Islet precursor cell (in vitro differentiated cells): Measurements from ENCODE around the gene GABRB1.
"Not testable (repeated sequence)": the region's sequence is repeated elsewhere in the genome, so short reads cannot be mapped to it uniquely, and the experiment has no call there.

Experiments
- DNase-seq: peaks from one replicate; pipeline ENCODE4 v3.0.0-alpha.2; 2018

Gene GABRB1

DNA sequence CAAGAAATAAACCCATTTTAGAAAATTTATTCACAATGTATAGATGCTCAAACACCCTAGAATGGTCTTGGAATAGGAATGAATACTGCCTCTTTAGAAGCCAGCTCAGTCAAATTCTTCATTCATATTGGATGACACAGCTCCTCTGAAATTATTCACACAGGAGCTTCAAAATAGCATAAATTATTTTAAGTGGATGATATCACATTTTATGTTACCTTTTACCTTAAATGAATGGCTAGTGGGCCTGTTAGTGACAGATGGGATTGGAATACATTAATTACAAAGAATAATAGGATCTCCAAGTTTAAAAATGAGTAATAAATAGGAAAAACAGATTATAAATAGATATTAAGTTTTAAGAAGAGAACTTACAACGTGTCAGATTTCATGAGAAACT, 184.4 kb downstream of the GABRB1 start:
- DNase-seq, result no peak

DNA sequence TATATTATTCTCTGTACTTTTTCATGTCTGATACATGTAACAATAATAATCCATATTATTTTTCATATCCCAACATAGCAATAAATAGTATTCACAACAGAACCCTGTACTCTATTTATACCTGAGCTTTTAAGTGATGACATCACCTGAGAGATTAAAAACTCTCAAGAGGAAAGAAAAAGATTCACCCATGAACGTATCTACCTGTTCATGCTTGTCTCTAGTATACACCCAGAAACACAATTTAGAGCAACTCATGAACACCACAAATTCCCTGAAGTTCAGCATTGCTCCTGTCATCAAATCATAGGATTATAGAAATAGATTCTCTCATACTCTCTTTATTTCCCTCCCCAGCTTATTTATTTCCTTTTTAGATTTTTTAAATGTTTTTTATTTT, 185.9 kb downstream of the GABRB1 start:
- DNase-seq, result no peak

DNA sequence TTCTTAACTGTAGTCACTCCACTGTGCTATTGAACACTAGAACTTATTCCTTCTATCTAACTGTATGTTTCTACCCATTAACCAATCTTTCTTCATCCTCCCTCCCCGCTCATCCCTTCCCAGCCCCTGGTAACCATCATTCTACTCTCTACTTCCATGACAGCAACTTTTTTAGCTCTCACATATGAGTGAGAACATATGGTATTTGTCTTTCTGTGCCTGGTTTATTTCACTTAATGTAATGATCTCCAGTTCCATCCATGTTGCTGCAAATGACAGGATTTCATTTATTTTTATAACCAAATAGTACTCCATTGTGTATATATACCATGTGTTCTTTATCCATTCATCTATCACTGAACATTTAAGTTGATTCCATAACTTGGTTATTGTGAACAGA, 186.5 kb downstream of the GABRB1 start:
- no peak for DNase-seq

DNA sequence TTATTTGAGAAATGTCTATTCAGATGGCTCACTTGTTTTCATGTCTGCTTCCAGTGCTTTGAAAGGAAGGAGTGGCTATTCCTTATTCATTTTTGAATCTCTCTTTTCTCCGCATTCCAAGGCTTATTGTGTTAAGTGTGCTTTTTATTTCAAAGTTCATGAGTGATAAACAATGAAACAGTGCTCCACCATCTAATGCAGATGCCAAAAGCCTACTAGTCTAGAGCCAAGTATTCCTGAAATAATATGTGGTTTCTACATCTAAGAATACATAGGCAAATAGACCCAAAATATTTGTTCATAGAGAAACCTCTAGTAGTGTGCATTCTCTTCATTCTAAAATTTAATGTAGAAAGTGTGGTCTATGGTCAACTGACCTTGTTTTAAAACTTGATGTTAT, 187.3 kb downstream of the GABRB1 start:
- DNase-seq, result no peak

DNA sequence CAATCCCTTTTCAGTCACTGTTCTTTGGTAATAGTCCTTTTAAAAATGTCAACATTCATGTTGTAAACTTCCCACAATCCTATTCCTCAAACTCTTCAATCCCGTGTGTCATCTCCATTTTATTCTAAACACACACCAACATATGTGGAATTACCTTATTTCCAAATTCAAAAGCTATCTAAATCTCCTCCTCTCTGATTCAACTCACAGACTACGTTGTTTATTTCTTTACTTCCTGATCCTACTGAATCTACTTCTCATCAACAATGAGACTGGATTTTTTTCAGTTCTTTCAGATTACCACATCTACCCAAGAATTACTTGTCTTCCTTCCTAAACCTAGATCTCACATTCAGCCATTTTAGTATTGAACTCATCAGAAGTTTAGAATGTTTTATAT, 188.2 kb downstream of the GABRB1 start:
- DNase-seq, result no peak

DNA sequence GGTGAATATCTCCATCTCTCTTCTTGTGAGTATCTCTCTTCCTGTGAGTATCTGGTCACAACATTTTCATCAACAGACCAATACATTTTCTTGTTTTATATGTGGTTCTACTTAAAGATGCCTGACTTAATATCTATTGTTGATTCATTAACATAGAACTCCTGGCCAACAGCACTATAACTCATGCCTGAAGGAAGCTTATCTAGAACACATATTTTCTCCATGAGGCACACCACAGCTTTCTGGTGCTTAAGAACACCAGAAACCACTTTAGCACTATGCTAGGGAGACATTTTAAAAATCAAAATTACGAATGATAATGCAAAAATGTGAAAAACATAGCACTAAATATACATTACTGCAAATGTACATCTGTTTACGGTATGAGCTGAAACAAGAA, 190.4 kb downstream of the GABRB1 start:
- DNase-seq, result no peak

DNA sequence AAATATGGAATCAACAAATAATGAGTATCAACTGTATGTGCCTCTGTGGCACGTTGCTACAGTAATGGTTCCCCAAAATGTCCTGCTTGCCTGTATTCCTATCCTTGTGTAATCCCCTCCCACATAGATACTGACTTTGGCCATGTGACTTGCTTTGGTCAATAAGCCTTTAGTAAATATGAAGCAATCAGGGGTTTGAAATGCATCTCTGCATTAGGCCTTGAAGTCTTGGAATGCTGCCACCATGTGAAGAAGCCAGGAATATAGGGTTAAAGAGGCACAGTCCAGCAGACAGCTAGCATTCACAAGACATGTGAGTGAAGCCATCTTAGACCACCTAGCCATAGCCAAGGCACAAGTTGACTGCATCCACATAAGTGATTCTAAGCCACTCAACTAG, 190.9 kb downstream of the GABRB1 start:
- DNase-seq, result no peak

DNA sequence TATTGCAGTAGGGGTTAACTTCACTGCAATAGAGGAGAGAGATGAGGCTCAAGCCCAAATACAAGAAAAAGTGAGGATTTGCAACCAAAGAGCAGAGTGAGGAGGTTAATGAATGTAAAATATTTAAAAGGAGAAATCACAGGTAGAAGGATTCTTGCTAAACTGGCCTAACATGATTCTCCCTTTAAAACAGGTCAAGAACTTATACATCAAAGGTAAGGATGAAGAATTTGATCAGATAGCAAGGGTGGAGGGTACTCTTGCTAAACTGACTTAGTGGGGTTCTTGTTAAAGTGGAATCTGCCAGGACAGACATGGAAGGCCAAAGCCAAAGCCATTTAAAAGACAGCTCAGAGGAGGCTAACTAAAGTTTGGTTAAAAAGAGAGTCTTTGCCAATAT, 193.0 kb downstream of the GABRB1 start:
- DNase-seq, result no peak

DNA sequence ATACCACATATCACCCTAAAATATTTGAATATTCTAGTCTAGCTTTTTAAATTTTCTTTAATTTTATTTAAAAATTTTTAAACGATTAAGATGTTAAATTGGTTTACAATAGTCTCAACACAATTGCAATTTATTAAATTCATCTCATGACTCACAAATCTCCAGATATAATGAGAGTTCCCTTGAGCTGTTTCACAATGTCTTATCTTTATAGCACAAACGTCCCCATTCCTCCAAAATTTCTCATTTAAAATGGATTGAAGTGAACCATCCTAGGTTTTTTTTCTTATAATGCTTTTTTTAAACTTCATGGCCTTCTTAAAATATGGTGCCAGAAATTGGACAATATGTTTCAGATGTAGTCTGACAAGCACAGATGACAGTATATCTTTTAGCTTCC, 204.4 kb downstream of the GABRB1 start:
- DNase-seq, result no peak

DNA sequence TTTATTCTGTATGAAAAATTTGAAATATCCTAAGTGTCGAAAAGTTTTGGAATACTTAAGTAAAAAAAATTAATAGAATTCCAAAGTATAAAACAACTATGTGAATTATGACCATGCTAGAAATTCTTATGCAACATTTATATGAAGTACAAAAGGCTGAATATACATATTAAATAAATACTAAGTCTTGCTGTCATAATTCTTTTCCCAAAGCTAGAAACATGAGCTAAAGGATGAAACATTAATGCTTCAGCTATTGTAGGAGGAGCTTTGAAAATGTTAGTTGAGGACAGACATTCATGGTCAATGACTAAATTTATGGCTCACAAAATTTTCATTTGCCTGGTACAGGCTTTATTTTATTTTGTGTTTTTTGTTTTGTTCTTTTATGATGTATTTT, 207.3 kb downstream of the GABRB1 start:
- DNase-seq, result no peak

DNA sequence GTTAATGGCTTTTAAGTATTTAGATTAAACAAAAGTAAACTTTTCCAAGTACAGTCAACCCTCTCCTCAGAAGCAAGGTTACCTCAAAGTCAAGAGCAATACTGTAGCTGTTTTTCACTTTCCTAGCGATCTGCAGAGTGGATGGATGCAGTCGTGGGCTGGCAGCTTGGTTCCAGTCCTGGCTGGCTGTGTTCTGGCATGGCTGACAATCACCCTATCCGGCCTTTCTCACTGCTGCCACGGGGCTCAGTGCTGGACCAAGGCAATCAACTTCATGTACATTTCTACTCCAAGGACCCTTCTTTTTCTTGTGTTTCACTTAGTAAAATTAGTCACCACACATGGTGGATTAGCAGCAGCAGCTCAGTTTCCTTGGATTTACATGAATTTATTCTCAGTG, 208.3 kb downstream of the GABRB1 start:
- DNase-seq, result no peak

DNA sequence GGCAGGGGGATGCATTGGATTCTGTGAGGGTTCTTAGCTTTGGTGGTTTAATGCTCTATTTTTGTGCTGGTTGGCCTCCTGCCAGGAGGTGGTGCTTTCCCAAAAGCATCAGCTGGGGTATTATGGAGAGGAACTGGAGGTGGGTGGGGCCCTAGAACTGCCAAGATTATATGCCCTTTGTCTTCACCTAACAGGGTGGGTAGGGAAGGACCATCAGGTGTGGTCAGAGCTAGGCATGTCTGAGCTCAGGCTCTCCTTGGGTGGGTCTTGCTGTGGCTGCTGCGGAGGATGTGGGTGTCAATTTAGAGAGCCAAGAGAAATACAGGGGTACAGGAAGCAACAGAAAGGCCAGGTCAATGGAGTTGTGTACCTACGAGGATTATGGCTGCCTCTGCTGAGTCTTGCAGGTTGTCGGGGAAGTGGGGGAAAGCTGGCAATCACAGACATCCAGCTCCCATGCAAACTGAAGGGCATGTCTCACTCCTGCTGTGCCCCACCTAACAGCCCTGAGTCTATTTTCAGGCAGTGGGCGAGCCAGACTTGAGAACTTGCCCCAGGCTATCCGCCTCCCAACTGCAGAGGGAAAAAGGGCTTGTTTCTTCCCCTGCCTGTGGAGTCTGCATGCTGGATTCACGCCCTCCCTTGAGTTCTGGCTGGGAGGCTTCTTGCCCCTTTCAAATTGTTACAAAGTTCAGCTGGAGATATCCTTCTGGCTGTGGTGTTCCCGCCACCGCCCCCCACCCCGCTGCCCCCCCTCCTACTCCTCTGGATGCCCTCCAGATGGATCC, 220.2 kb downstream of the GABRB1 start:
- DNase-seq, result peak; percentile 76

DNA sequence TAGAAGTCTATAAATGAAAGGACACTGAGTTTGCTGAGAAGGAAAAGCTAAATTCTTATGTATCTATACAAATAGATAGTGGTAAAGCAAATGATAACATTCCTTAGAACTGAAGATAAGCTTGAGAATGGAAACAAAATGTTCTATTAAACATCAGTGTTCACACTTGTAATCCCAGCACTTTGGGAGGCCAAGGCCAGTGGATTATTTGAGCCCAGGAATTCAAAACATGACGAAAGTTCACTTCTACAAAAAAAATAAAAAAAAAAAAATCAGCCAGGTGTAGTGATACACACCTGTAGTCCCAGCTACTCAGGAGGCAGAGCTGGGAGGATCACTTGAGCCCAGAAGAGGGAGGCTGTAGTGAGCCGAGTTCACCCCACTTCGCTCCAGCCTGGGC, 232.4 kb downstream of the GABRB1 start:
- no peak for DNase-seq

DNA sequence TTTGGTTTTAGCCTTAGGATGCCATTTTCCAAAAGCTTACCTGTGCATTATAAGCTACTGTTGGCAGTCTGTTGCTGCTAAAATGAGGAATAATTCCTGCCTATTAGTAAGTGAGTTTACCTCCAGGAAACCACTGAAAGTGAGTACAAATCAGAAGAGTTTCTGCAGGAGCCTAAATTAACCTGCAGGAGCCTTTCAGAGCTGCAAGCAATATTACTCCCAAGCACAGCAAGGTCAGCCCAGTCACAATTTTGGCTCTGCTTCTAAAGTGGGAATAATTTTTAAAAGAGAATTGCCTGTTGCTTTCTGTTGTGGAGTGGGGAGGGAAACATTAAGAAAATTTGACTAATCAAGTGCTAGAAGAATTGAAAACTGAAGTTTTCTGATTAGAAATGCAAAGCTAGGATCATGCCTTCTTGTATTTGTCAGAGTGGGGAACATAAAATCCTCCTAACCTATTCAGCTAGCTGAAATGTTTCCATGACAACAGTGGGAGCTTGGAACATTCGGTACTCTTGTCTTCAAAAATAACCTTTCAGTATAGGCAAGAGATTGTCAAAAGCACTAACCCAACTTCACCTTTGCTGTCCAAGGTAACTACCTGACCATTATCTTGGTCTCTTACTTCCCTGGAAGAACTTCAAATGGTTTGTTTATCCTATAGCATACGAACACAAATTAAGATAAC, 239.0 kb downstream of the GABRB1 start:
- DNase-seq, result no peak

DNA sequence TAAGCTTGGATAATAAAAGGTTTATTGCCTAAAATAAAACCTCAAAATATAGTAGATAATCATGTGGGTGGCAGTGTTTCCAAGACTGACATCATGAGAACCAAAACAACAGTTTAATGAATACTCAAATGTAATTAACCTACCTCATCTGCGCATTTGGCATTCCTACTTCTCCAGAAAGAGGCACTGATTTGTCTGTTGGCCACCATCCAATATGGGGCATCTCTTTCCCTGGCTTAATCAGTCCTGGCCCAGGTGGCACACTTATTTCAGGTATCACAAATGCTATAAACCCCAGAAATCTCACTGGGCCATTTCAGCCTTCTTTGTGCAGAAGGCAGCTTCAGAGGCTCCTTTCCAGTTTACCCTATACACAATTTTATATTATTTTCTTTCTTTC, 239.9 kb downstream of the GABRB1 start:
- no peak for DNase-seq

DNA sequence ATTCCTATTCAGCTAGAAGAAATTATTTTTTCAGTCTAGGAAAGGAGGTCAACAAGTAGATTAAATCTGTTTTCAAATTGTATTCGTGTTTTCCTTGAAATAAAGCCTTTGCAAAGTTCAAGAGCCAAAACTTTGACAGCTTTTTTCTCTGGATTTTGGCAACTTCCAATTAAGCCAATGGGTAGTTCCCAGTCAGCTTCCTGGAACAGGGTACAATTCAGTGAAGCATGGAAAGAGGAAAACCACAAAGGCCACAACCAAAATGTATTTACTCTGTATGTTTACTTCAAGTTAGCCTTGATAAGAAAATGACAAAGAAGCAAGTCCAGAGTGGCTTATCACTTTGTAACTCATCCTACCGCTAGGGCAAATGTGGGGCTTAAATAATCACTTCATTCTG, 243.5 kb downstream of the GABRB1 start:
- no peak for DNase-seq

DNA sequence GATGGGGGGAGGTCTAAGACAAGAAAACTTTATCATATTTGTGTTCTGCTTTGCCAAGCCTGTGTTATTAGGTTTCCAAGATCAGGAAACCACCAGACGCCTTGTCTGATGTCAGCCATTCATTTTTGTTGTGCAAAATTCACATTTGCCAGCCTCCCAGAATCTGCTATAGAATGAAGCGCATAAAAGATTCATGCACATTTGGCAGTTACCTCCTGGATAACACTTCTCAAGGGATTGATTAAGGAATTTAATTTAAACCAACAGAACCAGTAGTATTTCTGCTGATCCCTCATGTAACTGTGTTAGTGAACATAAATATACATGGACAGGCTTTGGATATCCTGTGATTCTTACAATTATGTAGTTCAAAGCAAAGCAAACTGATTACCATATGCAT, 244.2 kb downstream of the GABRB1 start:
- DNase-seq, result no peak

DNA sequence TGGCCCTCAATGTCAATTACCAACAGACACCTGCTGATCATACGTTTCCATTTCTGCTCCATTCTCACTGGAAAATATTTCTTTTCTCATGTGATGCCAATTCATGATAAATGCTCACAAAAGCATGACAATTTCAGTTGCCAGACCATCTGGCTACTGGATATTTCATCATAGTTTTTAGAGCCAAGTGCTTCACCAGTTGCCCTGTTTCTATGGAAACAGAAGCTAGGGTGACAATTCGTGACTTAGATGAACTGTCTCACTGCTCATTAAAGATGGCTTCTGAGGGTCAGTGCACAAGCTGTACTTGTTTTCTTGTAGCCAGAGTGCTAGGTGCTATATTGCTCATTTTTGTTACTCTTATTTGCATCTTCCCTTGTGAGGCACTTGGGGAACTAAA, 247.3 kb downstream of the GABRB1 start:
- no peak for DNase-seq

DNA sequence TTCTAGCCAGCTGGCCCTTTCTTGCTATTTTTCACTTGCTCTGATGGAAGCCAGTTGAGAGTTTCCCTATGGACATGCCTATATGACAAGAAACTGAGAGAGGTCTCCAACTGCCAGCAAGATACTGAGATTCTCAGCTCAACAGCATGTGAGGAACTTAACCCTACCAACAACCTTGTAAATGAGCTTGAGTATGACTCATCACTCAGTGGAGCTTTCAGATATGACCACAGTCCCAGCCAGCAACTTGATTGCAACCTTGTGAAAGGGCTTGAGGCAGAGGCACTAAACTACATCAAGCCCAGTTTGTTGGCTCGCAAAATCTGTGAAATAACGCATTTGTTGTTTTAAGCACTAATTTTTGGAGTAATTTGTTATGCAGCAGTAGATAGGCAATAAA, 256.4 kb downstream of the GABRB1 start:
- peak; percentile 77 for DNase-seq

DNA sequence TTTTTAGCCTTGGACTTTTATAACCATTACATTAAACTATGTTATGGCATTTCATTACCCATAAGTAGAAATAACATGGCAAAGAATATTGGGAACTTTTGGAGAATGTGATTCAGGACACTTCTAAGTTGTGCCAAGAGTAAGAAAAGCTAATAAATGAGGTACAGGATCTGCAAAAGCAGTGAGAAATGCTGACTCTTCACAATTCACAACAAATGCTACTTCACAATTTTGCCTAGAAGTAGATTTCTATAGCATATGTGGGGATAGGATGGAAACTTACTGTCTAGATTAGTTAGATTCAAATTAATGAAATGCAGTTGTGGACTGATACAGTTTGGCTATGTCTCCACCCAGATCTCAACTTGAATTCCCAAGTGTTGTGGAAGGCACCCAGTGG, 258.4 kb downstream of the GABRB1 start:
- DNase-seq, result no peak

DNA sequence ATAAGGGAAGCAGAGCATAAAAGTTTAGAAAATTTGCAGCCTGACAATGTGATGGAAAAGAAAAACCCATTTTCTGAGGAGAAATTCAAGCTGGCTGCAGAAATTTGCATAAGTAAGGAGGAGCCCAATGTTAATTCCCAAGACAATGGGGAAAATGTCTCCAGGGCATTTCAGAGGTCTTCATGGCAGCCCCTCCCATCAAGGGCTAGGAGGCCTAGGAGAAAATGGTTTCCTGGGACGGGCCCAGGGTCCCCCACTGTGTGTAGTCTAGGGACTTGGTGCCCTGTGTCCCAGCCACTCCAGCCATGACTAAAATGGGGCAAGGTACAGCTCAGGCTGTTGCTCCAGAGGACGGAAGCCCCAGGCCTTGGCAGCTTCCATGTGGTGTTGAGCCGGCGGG, 259.5 kb downstream of the GABRB1 start:
- DNase-seq, result not testable (repeated sequence)

DNA sequence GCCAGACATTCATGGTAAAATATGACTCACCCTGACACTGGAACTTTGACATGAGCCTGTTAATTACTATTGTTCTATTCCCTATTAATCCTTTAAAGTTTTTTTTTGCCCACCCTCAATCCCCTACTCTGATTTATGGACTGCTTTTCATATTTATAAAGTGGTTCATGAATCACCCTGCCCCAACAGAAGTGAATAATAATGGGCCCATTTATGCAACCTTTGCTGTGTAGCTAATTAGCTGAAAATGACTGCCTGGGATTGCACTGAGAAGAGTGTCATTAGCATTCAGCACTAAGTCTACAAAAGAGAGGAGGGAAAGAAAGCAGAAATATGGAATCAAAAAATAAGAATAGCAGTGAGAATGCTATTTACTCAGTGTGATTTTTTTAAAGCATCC, 277.8 kb downstream of the GABRB1 start:
- DNase-seq, result no peak

DNA sequence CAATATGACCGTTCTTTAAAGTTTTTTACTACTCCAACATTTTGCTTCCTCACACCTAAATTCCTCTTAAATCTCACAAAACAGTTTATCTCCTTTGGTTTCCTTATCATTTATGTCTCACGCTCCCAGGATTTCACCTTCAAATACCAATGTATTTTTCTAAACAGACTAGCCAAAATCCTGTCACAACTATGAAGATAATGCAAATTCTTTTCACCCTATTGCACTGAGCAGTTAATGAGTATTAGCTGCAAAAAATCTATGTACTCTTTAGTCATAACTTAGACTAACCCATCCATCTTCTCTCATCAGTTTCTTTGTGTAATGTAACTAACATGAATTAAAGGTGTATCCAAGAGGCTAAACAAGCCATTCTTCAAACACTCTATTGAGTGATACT, 280.8 kb downstream of the GABRB1 start:
- DNase-seq, result no peak

DNA sequence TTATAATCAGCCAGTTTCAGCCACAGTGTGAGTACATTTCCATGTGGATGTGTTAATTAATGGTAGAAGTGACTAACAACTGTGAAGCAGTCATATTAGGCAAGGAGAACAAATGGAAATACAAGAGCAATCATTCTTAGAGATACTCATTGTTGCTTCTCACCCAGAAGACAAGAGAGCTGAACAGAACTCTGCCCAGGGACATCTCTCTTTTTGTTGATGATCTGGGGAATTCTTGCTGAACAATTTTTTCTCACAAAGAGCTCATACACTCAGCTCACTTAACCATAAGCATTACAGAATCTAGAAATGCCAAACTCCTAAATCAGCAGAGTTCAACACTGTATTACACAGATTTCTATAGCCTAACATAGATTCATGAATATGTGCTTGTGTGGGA, 282.0 kb downstream of the GABRB1 start:
- DNase-seq, result no peak

DNA sequence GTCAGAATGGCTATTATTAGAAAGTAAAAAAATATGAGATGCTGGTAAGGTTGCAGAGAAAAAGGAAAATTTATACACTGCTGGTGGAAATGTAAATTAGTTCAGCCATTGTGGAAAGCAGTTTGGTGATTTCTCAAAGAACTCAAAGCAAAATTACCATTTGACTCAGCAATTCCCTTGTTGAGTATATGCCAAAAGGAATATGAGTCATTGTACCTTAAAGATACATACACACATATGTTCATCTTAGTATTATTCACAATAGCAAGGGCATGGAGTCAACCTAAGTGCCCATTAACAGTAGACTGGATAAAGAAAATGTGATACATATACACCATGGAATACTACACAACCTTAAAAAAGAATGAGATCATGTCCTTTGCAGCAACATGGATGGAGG, 284.0 kb downstream of the GABRB1 start:
- no peak for DNase-seq
